Lower leg skin (tissue), 4 donors: ENCODE measurements around the gene CACNA1D. TPM values are rescaled to one million over a fixed set of nuclear protein-coding genes. Genes with fewer than 3 reads are reported as not detected.

Source experiments
- DNase-seq, 2 donors: peaks; one replicate each; pipeline ENCODE4 v3.0.0-alpha.2; 2019; ENCODE audit warnings: low spot score in 2 of 2
- H3K4me3 ChIP-seq: fragments of 200-600 bp; sonication (generic); 2 replicates; pipeline ENCODE4 v1.5.1; 2017; ENCODE audit warnings: mild to moderate bottlenecking, low read depth; ENCODE audit not compliant: poor library complexity, severe bottlenecking
- POLR2A ChIP-seq, 2 donors: fragments of 450-650 bp; IDR thresholded peaks; one replicate each; pipeline ENCODE4 v1.6.1; 2016 to 2017; ENCODE audit warnings: antibody characterized with exemption in 2 of 2, mild to moderate bottlenecking in 1 of 2, moderate library complexity in 1 of 2
- WGBS, 2 donors: methylation state at CpG; one replicate each; pipeline ENCODE4 v1.1.5; 2018; 5-methylcytosine and 5-hydroxymethylcytosine counted together
- intact Hi-C: fragments of 100-400 bp; cut with DNase I; formaldehyde crosslinking; loops from one replicate; pipeline ENCODE4 v1.15.0; 2023; ENCODE audit warnings: low total_unique reads
- total RNA-seq, 4 donors: library from RNA; depleted of rRNA; stranded (reverse); fragments of >200 nt; gene quantifications; one replicate each; pipeline ENCODE4 v1.1.0, GENCODE V29; 2016
- TF ChIP-seq, protein P1 (sequence below), 3 donors: fragments of 450-650 bp; IDR thresholded peaks; one replicate each; pipeline ENCODE4 v1.5.1; 2016; ENCODE audit warnings: antibody characterized with exemption in 3 of 3, mild to moderate bottlenecking in 3 of 3, moderate library complexity in 2 of 3

Gene CACNA1D
- total RNA-seq, 4 donors from 2014 or later, result 2.4 to 12.5 (median 5.6) TPM

DNA sequence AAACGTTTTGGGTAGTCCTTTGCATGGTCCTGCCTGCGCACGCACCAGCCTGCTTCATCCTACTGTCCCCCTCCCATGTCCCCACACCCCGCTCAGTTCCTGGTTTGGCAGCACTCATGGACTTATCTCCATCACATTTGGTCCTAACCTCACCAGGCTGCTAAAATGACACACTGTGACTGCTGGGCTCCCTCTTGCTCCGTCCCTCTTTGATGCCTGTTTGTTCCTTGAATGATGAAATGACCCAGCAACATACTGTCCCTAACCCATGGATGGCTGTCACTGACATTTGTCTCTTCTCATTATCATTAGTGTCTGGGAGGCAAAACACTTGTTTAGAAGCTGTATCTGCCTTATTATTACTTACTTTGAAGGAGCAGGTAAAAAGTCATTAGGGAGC, 271.3 kb downstream of the CACNA1D start:
- no peak for DNase-seq
- intact Hi-C loops, result no loop called here
- TF ChIP-seq POLR2A (IDR thresholded peaks at IDR 0.05), result no peak
- TF ChIP-seq, protein P1, sequence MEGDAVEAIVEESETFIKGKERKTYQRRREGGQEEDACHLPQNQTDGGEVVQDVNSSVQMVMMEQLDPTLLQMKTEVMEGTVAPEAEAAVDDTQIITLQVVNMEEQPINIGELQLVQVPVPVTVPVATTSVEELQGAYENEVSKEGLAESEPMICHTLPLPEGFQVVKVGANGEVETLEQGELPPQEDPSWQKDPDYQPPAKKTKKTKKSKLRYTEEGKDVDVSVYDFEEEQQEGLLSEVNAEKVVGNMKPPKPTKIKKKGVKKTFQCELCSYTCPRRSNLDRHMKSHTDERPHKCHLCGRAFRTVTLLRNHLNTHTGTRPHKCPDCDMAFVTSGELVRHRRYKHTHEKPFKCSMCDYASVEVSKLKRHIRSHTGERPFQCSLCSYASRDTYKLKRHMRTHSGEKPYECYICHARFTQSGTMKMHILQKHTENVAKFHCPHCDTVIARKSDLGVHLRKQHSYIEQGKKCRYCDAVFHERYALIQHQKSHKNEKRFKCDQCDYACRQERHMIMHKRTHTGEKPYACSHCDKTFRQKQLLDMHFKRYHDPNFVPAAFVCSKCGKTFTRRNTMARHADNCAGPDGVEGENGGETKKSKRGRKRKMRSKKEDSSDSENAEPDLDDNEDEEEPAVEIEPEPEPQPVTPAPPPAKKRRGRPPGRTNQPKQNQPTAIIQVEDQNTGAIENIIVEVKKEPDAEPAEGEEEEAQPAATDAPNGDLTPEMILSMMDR (IDR thresholded peaks at IDR 0.05), result no peak
- 87 to 89% methylated on average over 5 of the region's 5 CpGs for WGBS, 2 donors
- H3K4me3 ChIP-seq, result no peak overlapping the region

DNA sequence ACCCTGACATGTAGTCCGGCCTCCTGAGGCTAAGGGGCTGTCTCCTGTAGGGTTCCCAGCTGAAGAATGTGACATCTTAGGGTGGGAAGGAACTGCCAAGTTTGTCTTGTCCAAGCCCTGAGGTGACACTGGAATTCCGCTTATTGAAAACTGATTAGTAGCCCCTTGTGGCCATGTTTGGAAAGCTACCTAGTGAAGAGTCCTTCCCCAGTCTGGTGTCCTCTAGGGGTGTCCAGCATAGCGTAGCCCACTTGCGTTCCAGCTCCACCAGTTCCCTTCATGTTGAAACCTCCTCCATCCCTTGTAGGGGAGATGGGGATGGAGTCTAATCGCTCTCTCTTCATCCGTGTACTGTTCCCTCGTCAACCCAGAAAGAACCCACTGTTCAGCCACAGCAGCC, 272.3 kb downstream of the CACNA1D start:
- 93 to 96% methylated on average over 7 of the region's 7 CpGs for WGBS, 2 donors
- intact Hi-C loops, result no loop called here
- no peak overlapping the region for H3K4me3 ChIP-seq
- no peak for DNase-seq
- TF ChIP-seq POLR2A (IDR thresholded peaks at IDR 0.05), result no peak
- TF ChIP-seq, protein P1 (IDR thresholded peaks at IDR 0.05), result no peak

GRCh38 chr3:53768478-53769459, 274.4 kb downstream of the CACNA1D start:
- peak in 1 of 2 donors; percentile 58 for DNase-seq
- WGBS, 2 donors, result 62 to 68% methylated on average over 10 to 12 of the region's 12 CpGs
- TF ChIP-seq POLR2A (IDR thresholded peaks at IDR 0.05), result no peak
- TF ChIP-seq, protein P1 (IDR thresholded peaks at IDR 0.05), result no peak
- no peak overlapping the region for H3K4me3 ChIP-seq
- intact Hi-C loops, result no loop called here

- no peak for DNase-seq
- WGBS, 2 donors, result 75 to 87% methylated on average over 14 of the region's 14 CpGs
- no peak for TF ChIP-seq POLR2A (IDR thresholded peaks at IDR 0.05)
- TF ChIP-seq, protein P1 (IDR thresholded peaks at IDR 0.05), result no peak
- no peak overlapping the region for H3K4me3 ChIP-seq
- intact Hi-C loops, result no loop called here
These were observed 278.2 kb downstream of the CACNA1D start for GRCh38 chr3:53772562-53772961.

- H3K4me3 ChIP-seq, result no peak overlapping the region
- intact Hi-C loops, result no loop called here
- no peak for DNase-seq
- TF ChIP-seq POLR2A (IDR thresholded peaks at IDR 0.05), result no peak
- TF ChIP-seq, protein P1 (IDR thresholded peaks at IDR 0.05), result no peak
- WGBS, 2 donors, result 44 to 56% methylated on average over 5 of the region's 5 CpGs
These were observed 278.6 kb downstream of the CACNA1D start for GRCh38 chr3:53773021-53773436.
